Measurements from ENCODE around the gene SMIM44.
"Not testable (repeated sequence)": the region's sequence is repeated elsewhere in the genome, so short reads cannot be mapped to it uniquely, and the experiment has no call there.

The SMIM44 gene

GRCh38 chr19:3459089-3459881 is 24.0 kb downstream of the SMIM44 start:
- Histone ChIP-seq H3K36me3 (ENCODE audit: insufficient read depth, low read length) (no peaks in the 10 kb centered on the region), H2AFZ (ENCODE audit: low read depth, low read length) (no peak overlapping the region), H3K4me3 (ENCODE audit: low read length) (no peak overlapping the region), H3K4me1 (ENCODE audit: insufficient read depth, low read length) (peaks cover 20% of the 10 kb centered on the region), H3K27me3 (ENCODE audit: insufficient read depth, low read length) (peaks cover 19% of the 10 kb centered on the region), H3K9me3 (ENCODE audit: low read length) (no peaks in the 10 kb centered on the region)

GRCh38 chr19:3458229-3459088 is 24.8 kb downstream of the SMIM44 start:
- Histone ChIP-seq H3K27me3 (ENCODE audit: insufficient read depth, low read length) (peaks cover 19% of the 10 kb centered on the region), H3K36me3 (ENCODE audit: insufficient read depth, low read length) (no peaks in the 10 kb centered on the region), H3K9me3 (ENCODE audit: low read length) (no peaks in the 10 kb centered on the region), H2AFZ (ENCODE audit: low read depth, low read length) (no peak overlapping the region), H3K4me1 (ENCODE audit: insufficient read depth, low read length) (peaks cover 20% of the 10 kb centered on the region), H3K4me3 (ENCODE audit: low read length) (no peak overlapping the region)

GRCh38 chr19:3457528-3458228 is 25.6 kb downstream of the SMIM44 start:
- Histone ChIP-seq H3K4me3 (ENCODE audit: low read length) (no peak overlapping the region), H3K4me1 (ENCODE audit: insufficient read depth, low read length) (peaks cover 20% of the 10 kb centered on the region), H3K9me3 (ENCODE audit: low read length) (no peaks in the 10 kb centered on the region), H2AFZ (ENCODE audit: low read depth, low read length) (no peak overlapping the region), H3K36me3 (ENCODE audit: insufficient read depth, low read length) (no peaks in the 10 kb centered on the region), H3K27me3 (ENCODE audit: insufficient read depth, low read length) (peaks cover 19% of the 10 kb centered on the region)

- no peak overlapping the region for H2AFZ ChIP-seq (ENCODE audit: low read depth, low read length)
- H3K9me3 ChIP-seq (ENCODE audit: low read length), result no peaks in the 10 kb centered on the region
- no peaks in the 10 kb centered on the region for H3K36me3 ChIP-seq (ENCODE audit: insufficient read depth, low read length)
- peaks cover 19% of the 10 kb centered on the region for H3K27me3 ChIP-seq (ENCODE audit: insufficient read depth, low read length)
- H3K4me3 ChIP-seq (ENCODE audit: low read length), result no peak overlapping the region
- peaks cover 20% of the 10 kb centered on the region for H3K4me1 ChIP-seq (ENCODE audit: insufficient read depth, low read length)
Measured at GRCh38 chr19:3456925-3457527, 26.2 kb downstream of the SMIM44 start.

GRCh38 chr19:3455960-3456601 is 27.2 kb downstream of the SMIM44 start:
- no peak overlapping the region for H3K4me3 ChIP-seq (ENCODE audit: low read length)
- H3K36me3 ChIP-seq (ENCODE audit: insufficient read depth, low read length), result no peaks in the 10 kb centered on the region
- H3K9me3 ChIP-seq (ENCODE audit: low read length), result no peaks in the 10 kb centered on the region
- peaks cover 19% of the 10 kb centered on the region for H3K27me3 ChIP-seq (ENCODE audit: insufficient read depth, low read length)
- peaks cover 20% of the 10 kb centered on the region for H3K4me1 ChIP-seq (ENCODE audit: insufficient read depth, low read length)
- no peak overlapping the region for H2AFZ ChIP-seq (ENCODE audit: low read depth, low read length)

- Histone ChIP-seq H3K4me1 (ENCODE audit: insufficient read depth, low read length) (peaks cover 20% of the 10 kb centered on the region), H2AFZ (ENCODE audit: low read depth, low read length) (no peak overlapping the region), H3K27me3 (ENCODE audit: insufficient read depth, low read length) (peaks cover 19% of the 10 kb centered on the region), H3K36me3 (ENCODE audit: insufficient read depth, low read length) (no peaks in the 10 kb centered on the region), H3K9me3 (ENCODE audit: low read length) (no peaks in the 10 kb centered on the region), H3K4me3 (ENCODE audit: low read length) (no peak overlapping the region)
Measured at GRCh38 chr19:3455393-3455955, 27.8 kb downstream of the SMIM44 start.

- peaks cover 20% of the 10 kb centered on the region for H3K4me1 ChIP-seq (ENCODE audit: insufficient read depth, low read length)
Measured at GRCh38 chr19:3454656-3455392, 28.4 kb downstream of the SMIM44 start.

GRCh38 chr19:3453840-3454239 is 29.4 kb downstream of the SMIM44 start:
- H3K9me3 ChIP-seq (ENCODE audit: low read length), result no peaks in the 10 kb centered on the region
- H3K36me3 ChIP-seq (ENCODE audit: insufficient read depth, low read length), result no peaks in the 10 kb centered on the region
- H3K4me1 ChIP-seq (ENCODE audit: insufficient read depth, low read length), result peaks cover 14% of the 10 kb centered on the region
- H3K27me3 ChIP-seq (ENCODE audit: insufficient read depth, low read length), result peaks cover 19% of the 10 kb centered on the region
- no peak overlapping the region for H2AFZ ChIP-seq (ENCODE audit: low read depth, low read length)
- no peak overlapping the region for H3K4me3 ChIP-seq (ENCODE audit: low read length)

More at GRCh38 chr19:3454656-3455392, 28.4 kb downstream of the SMIM44 start:
- no peak overlapping the region for H2AFZ ChIP-seq (ENCODE audit: low read depth, low read length)
- H3K27me3 ChIP-seq (ENCODE audit: insufficient read depth, low read length), result peaks cover 19% of the 10 kb centered on the region
- H3K9me3 ChIP-seq (ENCODE audit: low read length), result no peaks in the 10 kb centered on the region
- no peak overlapping the region for H3K4me3 ChIP-seq (ENCODE audit: low read length)
- H3K36me3 ChIP-seq (ENCODE audit: insufficient read depth, low read length), result no peaks in the 10 kb centered on the region

- H3K4me1 ChIP-seq (ENCODE audit: insufficient read depth, low read length); H2AFZ ChIP-seq (ENCODE audit: low read depth, low read length); H3K9me3 ChIP-seq (ENCODE audit: low read length); H3K4me3 ChIP-seq (ENCODE audit: low read length); H3K36me3 ChIP-seq (ENCODE audit: insufficient read depth, low read length): not testable (repeated sequence)
- H3K27me3 ChIP-seq (ENCODE audit: insufficient read depth, low read length), result peaks cover 16% of the 10 kb centered on the region
Measured at GRCh38 chr19:3452942-3453214, 30.4 kb downstream of the SMIM44 start.

- Histone ChIP-seq H3K36me3 (ENCODE audit: insufficient read depth, low read length) (no peaks in the 10 kb centered on the region), H2AFZ (ENCODE audit: low read depth, low read length) (no peak overlapping the region), H3K4me1 (ENCODE audit: insufficient read depth, low read length) (no peaks in the 10 kb centered on the region), H3K9me3 (ENCODE audit: low read length) (no peaks in the 10 kb centered on the region), H3K4me3 (ENCODE audit: low read length) (no peak overlapping the region), H3K27me3 (ENCODE audit: insufficient read depth, low read length) (peaks cover 14% of the 10 kb centered on the region)
Measured at GRCh38 chr19:3452171-3452941, 30.9 kb downstream of the SMIM44 start.

GRCh38 chr19:3451451-3451866 is 31.8 kb downstream of the SMIM44 start:
- H3K4me3 ChIP-seq (ENCODE audit: low read length), result no peak overlapping the region
- H2AFZ ChIP-seq (ENCODE audit: low read depth, low read length), result no peak overlapping the region
- H3K36me3 ChIP-seq (ENCODE audit: insufficient read depth, low read length), result no peaks in the 10 kb centered on the region
- H3K4me1 ChIP-seq (ENCODE audit: insufficient read depth, low read length), result no peaks in the 10 kb centered on the region
- peaks cover 13% of the 10 kb centered on the region for H3K27me3 ChIP-seq (ENCODE audit: insufficient read depth, low read length)
- H3K9me3 ChIP-seq (ENCODE audit: low read length), result no peaks in the 10 kb centered on the region
